Activated effector memory CD4-positive, alpha-beta T cell treated with anti-CD3 and anti-CD28 coated beads, Interleukin-2, amount 50 U/mL, for 16 hours (primary cell): ENCODE results near the gene PLAC8.
"Not testable (repeated sequence)": the region's sequence is repeated elsewhere in the genome, so short reads cannot be mapped to it uniquely, and the experiment has no call there.

Experiments used
- DNase-seq: peaks from one replicate; pipeline ENCODE4 v3.0.0-alpha.2; 2020

PLAC8 gene

GRCh38 chr4:83114576-83114975, at the start of gene PLAC8:
Gene PLAC8, minus strand, starts transcription at chr4:83114729. Its CDS starts 6,808 bp downstream, at chr4:83107921.
- no peak for DNase-seq

- DNase-seq: no peak
Measured at GRCh38 chr4:83153417-83153816, 38.9 kb upstream of the PLAC8 start.

GRCh38 chr4:83152746-83153145, 38.2 kb upstream of the PLAC8 start:
- DNase-seq: no peak

- DNase-seq: no peak
Measured at GRCh38 chr4:83151651-83152050, 37.1 kb upstream of the PLAC8 start.

GRCh38 chr4:83150653-83151330, 36.3 kb upstream of the PLAC8 start:
- no peak for DNase-seq

- DNase-seq: no peak
Measured at GRCh38 chr4:83149865-83150652, 35.5 kb upstream of the PLAC8 start.

- DNase-seq: no peak
Measured at GRCh38 chr4:83146841-83147240, 32.3 kb upstream of the PLAC8 start.

GRCh38 chr4:83145776-83146175, 31.2 kb upstream of the PLAC8 start:
- DNase-seq: not testable (repeated sequence)

- DNase-seq: no peak
Measured at GRCh38 chr4:83139514-83140156, 25.1 kb upstream of the PLAC8 start.

- DNase-seq: no peak
Measured at GRCh38 chr4:83138946-83139345, 24.4 kb upstream of the PLAC8 start.

- no peak for DNase-seq
Measured at GRCh38 chr4:83132065-83132464, 17.5 kb upstream of the PLAC8 start.

GRCh38 chr4:83129264-83129663, 14.7 kb upstream of the PLAC8 start:
- DNase-seq: no peak

GRCh38 chr4:83128240-83128929, 13.9 kb upstream of the PLAC8 start:
- DNase-seq: no peak

GRCh38 chr4:83125738-83126141, 11.2 kb upstream of the PLAC8 start:
- DNase-seq: peak; percentile 78

GRCh38 chr4:83124111-83124780, 9.7 kb upstream of the PLAC8 start:
- no peak for DNase-seq

GRCh38 chr4:83121246-83121645, 6.7 kb upstream of the PLAC8 start:
- no peak for DNase-seq

GRCh38 chr4:83118869-83119268, 4.3 kb upstream of the PLAC8 start:
- no peak for DNase-seq

GRCh38 chr4:83115656-83116285, 1.2 kb upstream of the PLAC8 start:
- DNase-seq: no peak

GRCh38 chr4:83115000-83115399, 471 bp upstream of the PLAC8 start:
- no peak for DNase-seq

- DNase-seq: no peak
Measured at GRCh38 chr4:83113429-83113786, 1.1 kb downstream of the PLAC8 start.

- DNase-seq: no peak
Measured at GRCh38 chr4:83112678-83113428, 1.7 kb downstream of the PLAC8 start.

GRCh38 chr4:83112231-83112630, 2.3 kb downstream of the PLAC8 start:
- no peak for DNase-seq
